ENCODE measurements around the gene CPA2. TPM values are rescaled to one million over a fixed set of nuclear protein-coding genes. Genes with fewer than 3 reads are reported as not detected.

Gene CPA2
- total RNA-seq, 2 donors from 2014 or later: 0.41 TPM; not detected in 1

DNA sequence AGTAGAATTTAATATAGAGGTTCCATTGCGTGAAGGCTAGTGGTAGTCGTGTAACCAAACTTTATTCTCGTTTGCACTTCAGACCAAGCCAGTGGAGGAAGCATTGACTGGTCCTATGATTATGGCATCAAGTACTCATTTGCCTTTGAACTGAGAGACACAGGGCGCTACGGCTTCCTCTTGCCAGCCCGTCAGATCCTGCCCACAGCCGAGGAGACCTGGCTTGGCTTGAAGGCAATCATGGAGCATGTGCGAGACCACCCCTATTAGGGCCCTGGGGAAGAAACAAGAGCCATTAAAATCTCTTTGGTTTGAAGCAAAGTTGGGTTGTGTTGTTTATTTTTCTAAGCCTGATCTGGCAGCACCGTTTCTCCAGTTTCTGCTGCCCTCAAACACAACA, 22.8 kb downstream of the CPA2 start:
- Histone ChIP-seq H3K4me1 (ENCODE audit: control insufficient read depth in 1 of 2, low read depth in 2 of 2) (peaks cover 7 to 35% of the 10 kb centered on the region in 2 donors), H3K4me3 (no peak overlapping the region), H3K9me3 (no peaks in the 10 kb centered on the region), H3K36me3 (no peaks in the 10 kb centered on the region), H3K27ac (no peak overlapping the region), H3K27me3 (replicated peaks; ENCODE audit: insufficient read depth) (no peaks in the 10 kb centered on the region)
- ATAC-seq (ENCODE audit: insufficient number of reproducible peaks, low FRiP score, low read depth) (no peak), DNase-seq (ENCODE audit: low spot score) (no peak)
- TF ChIP-seq, protein P1, sequence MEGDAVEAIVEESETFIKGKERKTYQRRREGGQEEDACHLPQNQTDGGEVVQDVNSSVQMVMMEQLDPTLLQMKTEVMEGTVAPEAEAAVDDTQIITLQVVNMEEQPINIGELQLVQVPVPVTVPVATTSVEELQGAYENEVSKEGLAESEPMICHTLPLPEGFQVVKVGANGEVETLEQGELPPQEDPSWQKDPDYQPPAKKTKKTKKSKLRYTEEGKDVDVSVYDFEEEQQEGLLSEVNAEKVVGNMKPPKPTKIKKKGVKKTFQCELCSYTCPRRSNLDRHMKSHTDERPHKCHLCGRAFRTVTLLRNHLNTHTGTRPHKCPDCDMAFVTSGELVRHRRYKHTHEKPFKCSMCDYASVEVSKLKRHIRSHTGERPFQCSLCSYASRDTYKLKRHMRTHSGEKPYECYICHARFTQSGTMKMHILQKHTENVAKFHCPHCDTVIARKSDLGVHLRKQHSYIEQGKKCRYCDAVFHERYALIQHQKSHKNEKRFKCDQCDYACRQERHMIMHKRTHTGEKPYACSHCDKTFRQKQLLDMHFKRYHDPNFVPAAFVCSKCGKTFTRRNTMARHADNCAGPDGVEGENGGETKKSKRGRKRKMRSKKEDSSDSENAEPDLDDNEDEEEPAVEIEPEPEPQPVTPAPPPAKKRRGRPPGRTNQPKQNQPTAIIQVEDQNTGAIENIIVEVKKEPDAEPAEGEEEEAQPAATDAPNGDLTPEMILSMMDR (IDR thresholded peaks at IDR 0.05): no peak

DNA sequence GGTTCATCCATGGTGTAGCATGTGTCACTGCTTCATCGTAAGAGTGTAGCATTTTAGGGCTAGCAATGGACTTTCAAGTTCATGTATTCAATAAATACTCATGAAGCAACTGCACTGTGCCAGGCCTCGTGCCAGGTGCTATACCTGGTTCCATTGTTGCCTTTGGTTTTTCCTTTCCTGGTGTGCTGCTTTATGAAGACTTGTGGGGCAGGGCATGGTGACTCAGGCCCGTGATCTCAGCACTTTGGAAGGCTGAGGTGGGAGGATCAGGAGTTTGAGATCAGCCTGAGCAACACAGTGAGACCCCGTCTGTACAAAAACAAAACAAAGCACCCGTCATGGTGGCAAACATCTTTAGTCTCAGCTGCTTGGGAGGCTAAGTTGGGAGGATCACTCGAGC, 24.1 kb downstream of the CPA2 start:
- no peaks in the 10 kb centered on the region for H3K27me3 ChIP-seq (replicated peaks; ENCODE audit: insufficient read depth)
- TF ChIP-seq, protein P1 (IDR thresholded peaks at IDR 0.05): no peak

DNA sequence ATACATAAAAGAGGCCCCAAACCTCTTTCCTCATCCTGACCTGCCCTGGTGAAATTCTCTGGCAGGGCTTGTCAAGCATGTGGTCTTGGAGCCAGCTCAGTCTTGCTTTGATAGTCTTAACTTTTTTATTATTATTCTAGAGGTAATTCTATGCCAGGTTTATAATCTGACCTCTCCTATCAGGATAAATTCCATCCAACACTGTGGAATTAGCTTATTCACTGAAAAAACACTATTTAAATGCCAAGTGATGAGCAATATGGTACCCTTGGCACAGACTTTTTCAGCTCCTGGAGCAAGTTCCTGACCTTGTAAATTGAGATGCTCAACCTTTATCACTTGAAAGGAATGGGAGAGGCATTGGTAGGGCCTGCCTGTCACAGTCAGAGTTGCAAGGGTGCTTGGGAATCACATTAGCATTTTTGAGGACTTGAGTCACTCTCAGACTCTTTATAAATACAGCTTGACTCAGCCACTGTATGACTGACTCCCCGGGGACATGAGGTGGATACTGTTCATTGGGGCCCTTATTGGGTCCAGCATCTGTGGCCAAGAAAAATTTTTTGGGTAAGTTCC, 26.1 kb downstream of the CPA2 start, which contains the start of gene CPA4:
TSS of gene CPA4 (plus strand) at position 480 of the 576 bp plus-strand sequence. CDS start at position 500, 20 bp downstream.
- Histone ChIP-seq H3K36me3 (no peaks in the 10 kb centered on the region), H3K4me1 (ENCODE audit: control insufficient read depth in 1 of 2, low read depth in 2 of 2) (peaks cover 7 to 36% of the 10 kb centered on the region in 2 donors), H3K9me3 (no peaks in the 10 kb centered on the region), H3K4me3 (no peak within 1 kb of the TSS), H3K27me3 (replicated peaks; ENCODE audit: insufficient read depth) (no peaks in the 10 kb centered on the region), H3K27ac (peak within 1 kb of the TSS; percentile 43 to 86)
- ATAC-seq (ENCODE audit: insufficient number of reproducible peaks, low FRiP score, low read depth) (peak; percentile 94), DNase-seq (ENCODE audit: low spot score) (peak; percentile 60)
- TF ChIP-seq, protein P1 (IDR thresholded peaks at IDR 0.05): no peak

More for the DNA sequence above, 24.1 kb downstream of the CPA2 start:
- Histone ChIP-seq H3K36me3 (no peaks in the 10 kb centered on the region), H3K9me3 (no peaks in the 10 kb centered on the region), H3K4me3 (no peak overlapping the region), H3K27ac (no peak overlapping the region), H3K4me1 (ENCODE audit: control insufficient read depth in 1 of 2, low read depth in 2 of 2) (peaks cover 7 to 36% of the 10 kb centered on the region in 2 donors)
- DNase-seq (ENCODE audit: low spot score): no peak
- ATAC-seq (ENCODE audit: insufficient number of reproducible peaks, low FRiP score, low read depth): no peak

DNA sequence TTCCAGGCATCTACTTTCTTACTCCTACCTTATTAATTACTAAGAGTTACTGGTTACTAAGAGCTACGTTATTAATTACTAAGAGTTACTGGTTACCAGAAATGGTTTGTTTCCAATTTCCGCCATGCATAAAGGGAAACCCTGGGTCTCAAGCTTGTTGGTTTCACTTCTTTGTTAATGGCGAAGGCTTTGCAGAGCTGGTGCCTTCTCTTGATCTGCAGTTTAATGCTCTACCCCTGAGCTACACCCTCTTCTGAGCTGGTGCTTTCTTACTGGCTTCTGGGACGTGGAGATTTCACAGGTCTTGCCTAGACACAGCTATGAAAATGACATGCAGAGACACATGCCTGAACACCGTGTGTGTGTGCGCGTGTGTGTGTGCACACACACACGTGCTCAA, 26.9 kb downstream of the CPA2 start:
- peaks cover 7 to 36% of the 10 kb centered on the region in 2 donors for H3K4me1 ChIP-seq (ENCODE audit: control insufficient read depth in 1 of 2, low read depth in 2 of 2)
- DNase-seq (ENCODE audit: low spot score) (no peak), ATAC-seq (ENCODE audit: insufficient number of reproducible peaks, low FRiP score, low read depth) (no peak)
- no peak overlapping the region for H3K4me3 ChIP-seq
- no peaks in the 10 kb centered on the region for H3K36me3 ChIP-seq
- no peaks in the 10 kb centered on the region for H3K27me3 ChIP-seq (replicated peaks; ENCODE audit: insufficient read depth)
- no peaks in the 10 kb centered on the region for H3K9me3 ChIP-seq
- H3K27ac ChIP-seq: peak overlapping the region; percentile 43 to 86
- TF ChIP-seq, protein P1 (IDR thresholded peaks at IDR 0.05): no peak

DNA sequence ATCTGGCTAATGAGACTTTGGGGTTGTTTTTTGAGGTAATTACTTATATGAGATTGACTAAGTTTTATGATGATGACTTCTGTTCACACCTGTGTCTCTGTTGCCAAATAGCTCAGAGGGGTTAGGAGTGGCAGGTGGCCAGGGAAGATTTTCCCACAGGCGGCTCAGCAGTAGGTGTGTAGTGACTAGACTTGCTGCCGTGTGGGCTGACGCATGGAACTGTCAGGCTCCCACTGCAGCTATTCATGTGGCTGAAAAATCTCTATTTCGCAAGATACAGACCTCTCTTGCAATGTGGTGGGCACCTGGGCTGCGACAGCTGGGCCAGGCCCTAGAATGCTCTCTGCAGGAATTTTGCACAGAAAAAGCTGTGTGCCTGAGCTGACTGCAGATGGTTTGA, 27.7 kb downstream of the CPA2 start:
- Histone ChIP-seq H3K4me1 (ENCODE audit: control insufficient read depth in 1 of 2, low read depth in 2 of 2) (peaks cover 7 to 36% of the 10 kb centered on the region in 2 donors), H3K9me3 (no peaks in the 10 kb centered on the region), H3K4me3 (no peak overlapping the region), H3K27me3 (replicated peaks; ENCODE audit: insufficient read depth) (no peaks in the 10 kb centered on the region), H3K36me3 (no peaks in the 10 kb centered on the region), H3K27ac (no peak overlapping the region)
- TF ChIP-seq, protein P1 (IDR thresholded peaks at IDR 0.05): no peak
- DNase-seq (ENCODE audit: low spot score): no peak
- ATAC-seq (ENCODE audit: insufficient number of reproducible peaks, low FRiP score, low read depth): no peak
